Measurements from ENCODE around the gene KCNMA1.

KCNMA1 gene

DNA sequence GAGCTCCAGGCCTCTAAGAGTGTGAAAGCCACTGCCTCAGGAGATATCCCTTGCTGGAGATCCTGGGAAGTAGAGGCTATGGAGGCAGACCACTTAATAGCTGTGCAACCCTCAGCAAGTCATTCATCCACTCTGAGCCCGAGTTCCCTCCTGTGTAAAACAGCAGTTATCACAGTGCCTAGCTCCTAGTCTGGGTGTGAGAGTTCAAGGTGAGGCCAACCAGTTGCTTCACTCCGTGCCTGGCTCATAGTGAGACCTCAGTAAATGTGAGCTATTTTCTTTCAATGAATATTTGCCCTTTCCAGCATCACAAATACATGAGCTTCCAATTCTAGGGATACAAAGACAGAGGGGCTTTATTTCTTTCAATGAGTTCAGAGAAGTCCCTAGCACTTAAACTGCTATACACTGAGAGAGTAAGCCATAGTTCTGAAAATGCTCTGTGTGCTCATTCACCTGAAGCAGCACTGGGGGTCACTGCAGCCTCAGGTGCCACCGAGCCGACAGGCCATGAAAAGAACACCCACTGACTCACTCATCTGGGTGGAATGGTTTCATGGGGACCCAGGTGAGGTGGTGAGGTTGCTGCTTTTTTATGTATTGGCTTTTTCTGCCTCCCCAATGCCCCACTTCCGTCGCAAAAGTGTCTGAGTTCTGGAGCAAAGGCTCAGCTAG is 259.8 kb downstream of the KCNMA1 start:
- TF ChIP-seq RAD21 (IDR thresholded peaks at IDR 0.05; ENCODE audit: low read depth) = peak; percentile 45; the same call in 1 of the 2 replicates
- no peak for TF ChIP-seq ZBTB7A (IDR thresholded peaks at IDR 0.05; ENCODE audit: low read depth)

DNA sequence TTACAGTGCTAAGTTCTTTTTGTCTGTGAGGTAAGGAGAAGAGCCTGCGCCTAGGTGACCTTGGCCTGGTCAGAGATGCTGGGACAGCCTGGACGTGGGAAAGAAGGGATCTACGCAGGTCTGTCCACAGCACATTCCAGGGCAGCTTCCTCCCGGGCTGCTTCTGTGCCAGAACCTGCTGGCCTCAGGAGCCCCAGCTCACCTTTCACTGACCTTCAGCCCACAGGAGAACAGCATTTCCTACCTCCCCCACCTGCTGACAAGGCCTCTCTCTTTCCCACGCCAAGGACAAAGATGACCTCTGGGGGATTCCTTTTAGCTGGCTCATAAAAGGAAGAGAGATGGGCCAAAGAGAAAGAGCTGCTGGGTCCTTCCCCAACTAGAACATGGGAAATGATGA is 260.6 kb downstream of the KCNMA1 start:
- TF ChIP-seq, protein P1, sequence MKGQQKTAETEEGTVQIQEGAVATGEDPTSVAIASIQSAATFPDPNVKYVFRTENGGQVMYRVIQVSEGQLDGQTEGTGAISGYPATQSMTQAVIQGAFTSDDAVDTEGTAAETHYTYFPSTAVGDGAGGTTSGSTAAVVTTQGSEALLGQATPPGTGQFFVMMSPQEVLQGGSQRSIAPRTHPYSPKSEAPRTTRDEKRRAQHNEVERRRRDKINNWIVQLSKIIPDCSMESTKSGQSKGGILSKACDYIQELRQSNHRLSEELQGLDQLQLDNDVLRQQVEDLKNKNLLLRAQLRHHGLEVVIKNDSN (IDR thresholded peaks at IDR 0.05) = no peak
- no peak for TF ChIP-seq CREB1 (IDR thresholded peaks at IDR 0.05; ENCODE audit: low read depth)
- TF ChIP-seq FOXM1 (IDR thresholded peaks at IDR 0.05; ENCODE audit: borderline replicate concordance, low read depth) = no peak
- no peak for TF ChIP-seq RAD21 (IDR thresholded peaks at IDR 0.05; ENCODE audit: low read depth)
- no peak for TF ChIP-seq EP300 (IDR thresholded peaks at IDR 0.05; ENCODE audit: borderline replicate concordance)
- TF ChIP-seq EGR1 (IDR thresholded peaks at IDR 0.05) = no peak

DNA sequence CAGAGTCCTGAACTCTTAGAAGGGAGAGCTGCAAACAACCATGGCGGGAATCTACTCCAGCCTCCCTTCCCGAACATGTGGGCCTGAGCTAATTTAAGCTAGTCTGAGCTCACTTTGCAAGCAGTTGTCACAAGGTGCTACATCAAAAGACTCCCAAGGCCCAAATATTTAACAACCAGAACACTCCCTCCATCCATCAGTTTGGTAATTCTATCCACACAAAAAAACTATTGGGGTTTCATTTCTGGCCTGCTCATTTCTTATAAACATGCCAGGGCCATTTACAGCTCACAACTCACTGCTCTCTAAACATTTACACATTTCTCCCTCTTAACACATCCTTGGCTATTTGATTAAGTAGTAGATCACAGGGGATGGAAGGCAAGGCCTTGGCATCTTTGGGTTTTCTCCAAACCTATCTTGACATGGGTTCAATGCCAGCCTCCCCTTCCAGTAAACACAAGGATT is 263.4 kb downstream of the KCNMA1 start:
- no peak for TF ChIP-seq EP300 (IDR thresholded peaks at IDR 0.05; ENCODE audit: borderline replicate concordance)
- no peak for TF ChIP-seq ZBTB7A (IDR thresholded peaks at IDR 0.05; ENCODE audit: low read depth)
- TF ChIP-seq, protein P2, sequence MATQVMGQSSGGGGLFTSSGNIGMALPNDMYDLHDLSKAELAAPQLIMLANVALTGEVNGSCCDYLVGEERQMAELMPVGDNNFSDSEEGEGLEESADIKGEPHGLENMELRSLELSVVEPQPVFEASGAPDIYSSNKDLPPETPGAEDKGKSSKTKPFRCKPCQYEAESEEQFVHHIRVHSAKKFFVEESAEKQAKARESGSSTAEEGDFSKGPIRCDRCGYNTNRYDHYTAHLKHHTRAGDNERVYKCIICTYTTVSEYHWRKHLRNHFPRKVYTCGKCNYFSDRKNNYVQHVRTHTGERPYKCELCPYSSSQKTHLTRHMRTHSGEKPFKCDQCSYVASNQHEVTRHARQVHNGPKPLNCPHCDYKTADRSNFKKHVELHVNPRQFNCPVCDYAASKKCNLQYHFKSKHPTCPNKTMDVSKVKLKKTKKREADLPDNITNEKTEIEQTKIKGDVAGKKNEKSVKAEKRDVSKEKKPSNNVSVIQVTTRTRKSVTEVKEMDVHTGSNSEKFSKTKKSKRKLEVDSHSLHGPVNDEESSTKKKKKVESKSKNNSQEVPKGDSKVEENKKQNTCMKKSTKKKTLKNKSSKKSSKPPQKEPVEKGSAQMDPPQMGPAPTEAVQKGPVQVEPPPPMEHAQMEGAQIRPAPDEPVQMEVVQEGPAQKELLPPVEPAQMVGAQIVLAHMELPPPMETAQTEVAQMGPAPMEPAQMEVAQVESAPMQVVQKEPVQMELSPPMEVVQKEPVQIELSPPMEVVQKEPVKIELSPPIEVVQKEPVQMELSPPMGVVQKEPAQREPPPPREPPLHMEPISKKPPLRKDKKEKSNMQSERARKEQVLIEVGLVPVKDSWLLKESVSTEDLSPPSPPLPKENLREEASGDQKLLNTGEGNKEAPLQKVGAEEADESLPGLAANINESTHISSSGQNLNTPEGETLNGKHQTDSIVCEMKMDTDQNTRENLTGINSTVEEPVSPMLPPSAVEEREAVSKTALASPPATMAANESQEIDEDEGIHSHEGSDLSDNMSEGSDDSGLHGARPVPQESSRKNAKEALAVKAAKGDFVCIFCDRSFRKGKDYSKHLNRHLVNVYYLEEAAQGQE (IDR thresholded peaks at IDR 0.05; ENCODE audit: low read depth) = no peak
- TF ChIP-seq TCF12 (IDR thresholded peaks at IDR 0.05; ENCODE audit: low read depth) = no peak
- no peak for TF ChIP-seq RAD21 (IDR thresholded peaks at IDR 0.05; ENCODE audit: low read depth)
- TF ChIP-seq NFIC (IDR thresholded peaks at IDR 0.05) = no peak
- TF ChIP-seq, protein P1 (IDR thresholded peaks at IDR 0.05) = no peak
- no peak for TF ChIP-seq CEBPB (IDR thresholded peaks at IDR 0.05)
- no peak for TF ChIP-seq TAF1 (IDR thresholded peaks at IDR 0.05; ENCODE audit: low read depth)
- TF ChIP-seq CREB1 (IDR thresholded peaks at IDR 0.05; ENCODE audit: low read depth) = no peak
- no peak for TF ChIP-seq TEAD4 (IDR thresholded peaks at IDR 0.05)
- TF ChIP-seq FOXM1 (IDR thresholded peaks at IDR 0.05; ENCODE audit: borderline replicate concordance, low read depth) = no peak

DNA sequence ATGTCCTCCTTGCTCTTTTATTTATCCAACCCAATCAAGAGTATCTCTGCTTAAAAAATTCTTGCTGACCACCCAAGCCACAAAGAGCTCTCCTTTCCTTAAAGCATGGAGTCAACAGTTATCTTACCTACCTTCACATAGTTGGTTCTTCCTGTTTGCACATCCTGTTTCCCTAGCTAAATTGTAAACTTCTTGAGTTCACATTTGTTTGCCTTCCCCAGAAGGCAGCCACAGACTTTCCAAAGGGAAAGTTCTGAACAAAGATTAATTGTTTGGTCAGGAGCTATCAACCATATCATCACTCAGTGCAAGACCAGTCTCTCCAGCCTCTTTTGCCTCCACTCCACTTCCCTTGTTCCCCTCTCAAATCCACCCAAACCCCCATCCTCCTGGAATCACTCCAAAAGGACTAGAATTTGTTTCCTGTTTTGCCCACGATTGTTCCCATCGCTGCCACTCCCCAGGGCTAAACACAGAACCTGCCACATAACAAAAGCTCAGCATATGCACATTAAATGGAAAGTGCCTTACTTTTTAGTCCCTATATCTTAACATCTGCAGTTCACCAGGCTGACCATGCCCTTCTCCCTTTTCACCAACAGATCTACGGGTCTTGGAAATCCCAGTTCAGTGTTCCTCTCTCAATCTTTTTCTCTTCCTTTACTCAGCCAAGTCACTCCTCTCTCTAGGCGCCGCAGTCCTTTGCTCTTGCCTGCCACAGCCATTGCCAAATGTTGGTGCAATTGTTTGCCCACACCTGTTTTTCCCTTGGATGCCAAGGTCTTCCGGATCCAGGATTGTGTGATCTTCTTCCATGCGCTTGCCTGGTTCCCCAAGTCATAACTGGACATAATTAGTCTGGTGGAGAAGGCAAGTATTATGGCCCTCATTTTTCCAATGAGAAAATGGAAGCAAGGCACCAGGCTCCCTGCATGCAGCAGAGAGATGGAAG is 265.5 kb downstream of the KCNMA1 start:
- TF ChIP-seq TCF12 (IDR thresholded peaks at IDR 0.05; ENCODE audit: low read depth) (no peak), CEBPB (IDR thresholded peaks at IDR 0.05) (no peak), NFIC (IDR thresholded peaks at IDR 0.05) (no peak)
- TF ChIP-seq, protein P1 (IDR thresholded peaks at IDR 0.05) = no peak

DNA sequence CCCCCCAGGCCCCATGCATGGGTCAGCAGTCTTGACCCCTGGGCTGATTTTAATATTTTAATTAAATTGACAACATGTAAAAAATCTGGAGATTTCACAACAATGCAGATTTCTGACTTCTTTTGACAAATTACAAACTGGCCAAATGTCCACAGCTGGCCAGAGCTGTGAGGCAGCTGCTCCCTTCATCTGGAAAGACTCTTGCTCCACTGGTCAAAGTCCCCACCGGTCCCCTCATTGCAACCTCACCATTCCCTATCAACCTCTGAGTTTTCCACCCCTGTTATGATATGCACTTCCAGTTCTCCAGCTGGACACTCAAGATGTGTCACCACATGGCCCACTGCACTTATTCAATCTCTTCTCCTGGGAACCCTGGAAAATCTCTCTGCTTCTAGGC is 266.2 kb downstream of the KCNMA1 start:
- no peak for TF ChIP-seq FOXM1 (IDR thresholded peaks at IDR 0.05; ENCODE audit: borderline replicate concordance, low read depth)
- TF ChIP-seq CREB1 (IDR thresholded peaks at IDR 0.05; ENCODE audit: low read depth) = no peak
- TF ChIP-seq CEBPB (IDR thresholded peaks at IDR 0.05) = no peak
- TF ChIP-seq EGR1 (IDR thresholded peaks at IDR 0.05) = no peak
- TF ChIP-seq EP300 (IDR thresholded peaks at IDR 0.05; ENCODE audit: borderline replicate concordance) = no peak
- TF ChIP-seq, protein P1 (IDR thresholded peaks at IDR 0.05) = no peak
- TF ChIP-seq ZBTB7A (IDR thresholded peaks at IDR 0.05; ENCODE audit: low read depth) = no peak
- no peak for TF ChIP-seq RAD21 (IDR thresholded peaks at IDR 0.05; ENCODE audit: low read depth)
- no peak for TF ChIP-seq TCF12 (IDR thresholded peaks at IDR 0.05; ENCODE audit: low read depth)
- TF ChIP-seq NFIC (IDR thresholded peaks at IDR 0.05) = no peak
- no peak for TF ChIP-seq YY1 (IDR thresholded peaks at IDR 0.05; ENCODE audit: low read depth)
- TF ChIP-seq TEAD4 (IDR thresholded peaks at IDR 0.05) = no peak
- TF ChIP-seq, protein P3, sequence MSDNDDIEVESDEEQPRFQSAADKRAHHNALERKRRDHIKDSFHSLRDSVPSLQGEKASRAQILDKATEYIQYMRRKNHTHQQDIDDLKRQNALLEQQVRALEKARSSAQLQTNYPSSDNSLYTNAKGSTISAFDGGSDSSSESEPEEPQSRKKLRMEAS (IDR thresholded peaks at IDR 0.05) = no peak
- no peak for TF ChIP-seq TAF1 (IDR thresholded peaks at IDR 0.05; ENCODE audit: low read depth)
- TF ChIP-seq, protein P2 (IDR thresholded peaks at IDR 0.05; ENCODE audit: low read depth) = no peak

Measured in Ishikawa (cell line).